Prostate gland (tissue), 2 donors: Measurements from ENCODE around the gene CFDP1. TPM values are rescaled to one million over a fixed set of nuclear protein-coding genes. Genes with fewer than 3 reads are reported as not detected.

ENCODE experiments used
- DNase-seq: peaks from one replicate; pipeline ENCODE4 v3.0.0-alpha.2; 2019; ENCODE audit warnings: low spot score
- H3K27ac ChIP-seq, 2 donors: fragments of 200-600 bp; sonication (generic); 2 replicates each; pipeline ENCODE4 v1.5.1; 2017 to 2019
- H3K27me3 ChIP-seq: fragments of 200-600 bp; sonication (generic); replicated peaks from 2 replicates; pipeline ENCODE4 v1.5.1; 2019; ENCODE audit not compliant: insufficient read depth
- H3K36me3 ChIP-seq, 2 donors: fragments of 200-600 bp; sonication (generic); 1 replicate in 1 of 2; 2 replicates in 1 of 2; pipeline versions ENCODE4 v1.5.1 to v1.8.1; 2017 to 2019
- H3K4me1 ChIP-seq: fragments of 200-600 bp; sonication (generic); replicated peaks from 2 replicates; pipeline ENCODE4 v1.5.1; 2019
- H3K4me3 ChIP-seq, 2 donors: fragments of 200-600 bp; sonication (generic); 2 replicates each; pipeline ENCODE4 v1.5.1; 2017 to 2019
- H3K9me3 ChIP-seq: fragments of 200-600 bp; sonication (generic); 2 replicates; pipeline ENCODE4 v1.5.1; 2017
- CTCF ChIP-seq, 4 experiments: fragments of 200-600 bp in 2 of 4; fragments of 450-650 bp in 2 of 4; sonication (generic) in 2 of 4; IDR thresholded peaks; 1 replicate in 3 of 4; 2 replicates in 1 of 4; pipeline ENCODE4 v1.5.1; 2016 to 2019; ENCODE audit warnings: antibody characterized with exemption in 4 of 4, mild to moderate bottlenecking in 2 of 4, moderate library complexity in 2 of 4
- POLR2A ChIP-seq: fragments of 450-650 bp; IDR thresholded peaks from one replicate; pipeline ENCODE4 v1.6.1; 2016; ENCODE audit warnings: antibody characterized with exemption, mild to moderate bottlenecking
- POLR2AphosphoS5 ChIP-seq: sonication (generic); formaldehyde crosslinking; IDR thresholded peaks from one replicate; pipeline ENCODE4 v1.6.1; 2017; ENCODE audit warnings: antibody characterized with exemption
- WGBS: methylation state at CpG from one replicate; pipeline ENCODE4 v1.1.5; 2018; 5-methylcytosine and 5-hydroxymethylcytosine counted together
- intact Hi-C: fragments of 100-400 bp; cut with DNase I; formaldehyde crosslinking; loops from one replicate; pipeline ENCODE4 v1.14.2; 2022
- total RNA-seq, 2 donors: library from RNA; depleted of rRNA; stranded (reverse); fragments of >200 nt; gene quantifications; one replicate each; pipeline ENCODE4 v1.1.0, GENCODE V29; 2016

The CFDP1 gene
- total RNA-seq, 2 donors from 2014 or later = 67.9 to 101 TPM

- no peaks in the 10 kb centered on the region for H3K9me3 ChIP-seq
- DNase-seq = no peak
- no peaks in the 10 kb centered on the region for H3K27me3 ChIP-seq
- WGBS = 93% methylated on average over 8 of the region's 8 CpGs
- intact Hi-C loops = no loop called here
- no peak overlapping the region for H3K4me3 ChIP-seq
- no peak for TF ChIP-seq POLR2A
- TF ChIP-seq CTCF (IDR thresholded peaks at IDR 0.05) = no peak
- TF ChIP-seq POLR2AphosphoS5 = no peak
- peak overlapping the region in 1 of 2 donors; percentile 85 for H3K27ac ChIP-seq
- no peaks in the 10 kb centered on the region for H3K36me3 ChIP-seq
- peaks cover 14% of the 10 kb centered on the region for H3K4me1 ChIP-seq
Measured at GRCh38 chr16:75309156-75309555, 124.1 kb downstream of the CFDP1 start.

GRCh38 chr16:75308011-75308410 lies 125.3 kb downstream of the CFDP1 start:
- WGBS = 58% methylated on average over 3 of the region's 3 CpGs
- Histone ChIP-seq H3K9me3 (no peaks in the 10 kb centered on the region), H3K27ac (peak overlapping the region; percentile 78 to 85), H3K27me3 (no peaks in the 10 kb centered on the region), H3K36me3 (no peaks in the 10 kb centered on the region), H3K4me3 (no peak overlapping the region), H3K4me1 (peaks cover 14% of the 10 kb centered on the region)
- DNase-seq = peak; percentile 65
- peak; percentile 86 for TF ChIP-seq POLR2AphosphoS5
- TF ChIP-seq POLR2A = no peak
- intact Hi-C loops = no loop called here

DNA sequence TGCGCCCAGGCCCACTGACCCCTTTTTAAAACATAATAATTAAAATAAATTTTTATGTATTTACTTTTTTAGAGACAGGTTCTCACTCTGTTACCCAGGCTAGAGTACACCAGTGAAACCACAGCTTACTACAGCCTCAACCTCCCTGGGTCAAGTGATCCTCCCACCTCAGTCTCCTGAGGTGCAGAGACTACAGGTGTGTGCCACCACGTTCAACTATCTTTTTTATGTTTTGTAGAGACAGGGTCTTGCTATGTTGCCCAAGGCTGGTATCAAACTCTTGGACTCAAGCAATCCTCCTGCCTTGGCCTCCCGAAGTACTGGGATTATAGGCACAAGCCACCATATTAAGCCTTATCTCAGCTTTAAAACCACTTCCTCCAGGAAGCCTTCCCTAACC lies 125.8 kb downstream of the CFDP1 start:
- peaks cover 14% of the 10 kb centered on the region for H3K4me1 ChIP-seq
- no peaks in the 10 kb centered on the region for H3K9me3 ChIP-seq
- 94% methylated on average over 3 of the region's 3 CpGs for whole genome bisulfite sequencing
- H3K27me3 ChIP-seq = no peaks in the 10 kb centered on the region
- intact Hi-C loops = no loop called here
- no peak overlapping the region for H3K4me3 ChIP-seq
- no peaks in the 10 kb centered on the region for H3K36me3 ChIP-seq
- DNase-seq = no peak
- H3K27ac ChIP-seq = peak overlapping the region; percentile 78 to 85
- TF ChIP-seq POLR2AphosphoS5 (no peak), CTCF (IDR thresholded peaks at IDR 0.05) (no peak), POLR2A (no peak)

GRCh38 chr16:75306099-75306762 lies 127.1 kb downstream of the CFDP1 start:
- H3K4me1 ChIP-seq = peaks cover 14% of the 10 kb centered on the region
- intact Hi-C loops = no loop called here
- 52% methylated on average over 9 of the region's 9 CpGs for WGBS

More at GRCh38 chr16:75306099-75306762, 127.1 kb downstream of the CFDP1 start:
- Histone ChIP-seq H3K36me3 (peaks cover 0 to 5% of the 10 kb centered on the region in 2 donors), H3K4me3 (no peak overlapping the region), H3K27ac (peak overlapping the region; percentile 78 to 85), H3K27me3 (no peaks in the 10 kb centered on the region), H3K9me3 (no peaks in the 10 kb centered on the region)
- DNase-seq = peak; percentile 10
- TF ChIP-seq POLR2AphosphoS5 (no peak), CTCF (IDR thresholded peaks at IDR 0.05) (no peak), POLR2A (no peak)
